ENCODE measurements around the gene CRISP2. TPM values are rescaled to one million over a fixed set of nuclear protein-coding genes. Genes with fewer than 3 reads are reported as not detected.

The CRISP2 gene
- total RNA-seq, 1 donor from 2014 or later = 0.82 TPM

- FAIRE-seq (no peak), DNase-seq (ENCODE audit: low spot score in 2 of 2) (no peak)
Observed at GRCh38 chr6:49662892-49663261, 50.5 kb downstream of the CRISP2 start.

- no peak for FAIRE-seq
- no peak for DNase-seq (ENCODE audit: low spot score in 2 of 2)
Observed at GRCh38 chr6:49662231-49662891, 51.0 kb downstream of the CRISP2 start.

GRCh38 chr6:49653942-49654341 lies 59.4 kb downstream of the CRISP2 start:
- DNase-seq (ENCODE audit: low spot score in 2 of 2) (no peak), FAIRE-seq (no peak)

- no peak for DNase-seq (ENCODE audit: low spot score in 2 of 2)
- no peak for FAIRE-seq
Observed at GRCh38 chr6:49653438-49653837, 59.9 kb downstream of the CRISP2 start.

- FAIRE-seq = no peak
- no peak for DNase-seq (ENCODE audit: low spot score in 2 of 2)
Observed at GRCh38 chr6:49651239-49651638, 62.1 kb downstream of the CRISP2 start.

- no peak for FAIRE-seq
- DNase-seq (ENCODE audit: low spot score in 2 of 2) = no peak
Observed at GRCh38 chr6:49649988-49650387, 63.4 kb downstream of the CRISP2 start.

- FAIRE-seq (no peak), DNase-seq (ENCODE audit: low spot score in 2 of 2) (no peak)
Observed at GRCh38 chr6:49648036-49648435, 65.3 kb downstream of the CRISP2 start.

- DNase-seq (ENCODE audit: low spot score in 2 of 2) (no peak), FAIRE-seq (no peak)
Observed at GRCh38 chr6:49647476-49647875, 65.9 kb downstream of the CRISP2 start.

- FAIRE-seq = no peak
- DNase-seq (ENCODE audit: low spot score in 2 of 2) = no peak
Observed at GRCh38 chr6:49646942-49647341, 66.4 kb downstream of the CRISP2 start.

GRCh38 chr6:49646130-49646824 lies 67.1 kb downstream of the CRISP2 start:
- no peak for DNase-seq (ENCODE audit: low spot score in 2 of 2)
- FAIRE-seq = no peak

GRCh38 chr6:49645139-49645538 lies 68.2 kb downstream of the CRISP2 start:
- FAIRE-seq (no peak), DNase-seq (ENCODE audit: low spot score in 2 of 2) (no peak)

Other genes starting within 250 kb of the CRISP2 start
- not detected for gene GLYATL3, start 213.6 kb downstream of the CRISP2 start, total RNA-seq
- 4.9 TPM for gene C6orf141, start 162.9 kb downstream of the CRISP2 start, total RNA-seq
- 0.41 TPM for gene RHAG, start 76.7 kb downstream of the CRISP2 start, total RNA-seq
- under 0.01 TPM for gene CRISP3, start 30.8 kb upstream of the CRISP2 start, total RNA-seq
- gene PGK2, start 73.7 kb upstream of the CRISP2 start, total RNA-seq = not detected
- gene CRISP1, start 153.0 kb upstream of the CRISP2 start, total RNA-seq = not detected

Data from frontal cortex (tissue), 4 donors.